D341Med (cell line): ENCODE measurements around the gene ADGRV1.
"Not testable (repeated sequence)": the region's sequence is repeated elsewhere in the genome, so short reads cannot be mapped to it uniquely, and the experiment has no call there.

Source experiments
- DNase-seq: peaks from one replicate; pipeline ENCODE4 v3.0.0; 2012; ENCODE audit warnings: low spot score

The ADGRV1 gene

GRCh38 chr5:90915393-90915792 is 356.8 kb downstream of the ADGRV1 start:
- no peak for DNase-seq

GRCh38 chr5:90916947-90917800 is 358.6 kb downstream of the ADGRV1 start:
- no peak for DNase-seq

GRCh38 chr5:90917928-90918668 is 359.5 kb downstream of the ADGRV1 start:
- DNase-seq: no peak

GRCh38 chr5:90921418-90921973 is 362.9 kb downstream of the ADGRV1 start:
- peak; percentile 26 for DNase-seq

- DNase-seq: not testable (repeated sequence)
Observed at GRCh38 chr5:90924222-90924621, 365.6 kb downstream of the ADGRV1 start.

GRCh38 chr5:90929013-90929839 is 370.6 kb downstream of the ADGRV1 start:
- not testable (repeated sequence) for DNase-seq

- DNase-seq: no peak
Observed at GRCh38 chr5:90930062-90930461, 371.5 kb downstream of the ADGRV1 start.

- no peak for DNase-seq
Observed at GRCh38 chr5:90930756-90931431, 372.3 kb downstream of the ADGRV1 start.

- peak; percentile 51 for DNase-seq
Observed at GRCh38 chr5:90932052-90932699, 373.6 kb downstream of the ADGRV1 start.

- no peak for DNase-seq
Observed at GRCh38 chr5:90933298-90933697, 374.7 kb downstream of the ADGRV1 start.

GRCh38 chr5:90934091-90934719 is 375.6 kb downstream of the ADGRV1 start:
- DNase-seq: no peak

GRCh38 chr5:90934738-90935137 is 376.1 kb downstream of the ADGRV1 start:
- DNase-seq: no peak

- DNase-seq: no peak
Observed at GRCh38 chr5:90939211-90939610, 380.6 kb downstream of the ADGRV1 start.

GRCh38 chr5:90940227-90940995 is 381.8 kb downstream of the ADGRV1 start:
- DNase-seq: no peak

- DNase-seq: no peak
Observed at GRCh38 chr5:90941002-90941720, 382.6 kb downstream of the ADGRV1 start.

GRCh38 chr5:90944116-90944515 is 385.5 kb downstream of the ADGRV1 start:
- no peak for DNase-seq

- DNase-seq: no peak
Observed at GRCh38 chr5:90947667-90948066, 389.1 kb downstream of the ADGRV1 start.

GRCh38 chr5:90948969-90949368 is 390.4 kb downstream of the ADGRV1 start:
- no peak for DNase-seq
